ENCODE results near the gene MYL2.

DNA sequence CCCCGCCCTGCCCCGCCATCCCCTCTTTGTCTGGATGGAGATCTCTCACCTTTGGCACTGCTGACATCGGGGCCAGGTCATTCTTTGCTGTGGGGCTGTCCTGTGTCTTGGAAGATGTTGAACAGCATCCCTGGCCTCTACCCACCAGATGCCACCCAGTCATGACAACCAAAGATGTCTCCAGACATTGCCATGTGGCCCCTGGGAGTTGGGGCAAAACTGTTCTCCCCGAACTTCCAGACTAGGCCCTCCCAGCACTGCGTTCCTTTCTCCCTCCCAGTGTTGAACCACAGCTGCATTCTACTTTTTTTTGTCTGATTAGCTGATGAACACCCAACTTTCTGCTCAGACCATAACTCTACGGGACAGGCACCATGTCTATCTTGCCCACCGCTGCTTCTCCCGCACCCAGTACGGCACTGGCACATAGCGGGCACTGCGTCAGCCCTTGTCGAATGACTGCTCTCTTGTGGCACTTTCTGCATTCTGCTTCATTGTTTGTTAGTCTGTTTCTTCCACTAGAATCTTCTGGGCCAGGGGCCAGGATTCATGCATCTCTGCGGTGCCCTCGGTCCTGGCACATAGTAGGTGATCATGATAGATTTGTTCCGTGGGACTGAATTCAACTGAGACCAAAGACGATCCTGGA lies 13.1 kb upstream of the MYL2 start:
- TF ChIP-seq CTCF (IDR thresholded peaks at IDR 0.05), result no peak
- TF ChIP-seq EP300 (IDR thresholded peaks at IDR 0.05), result no peak
- TF ChIP-seq POLR2AphosphoS5 (IDR thresholded peaks at IDR 0.05), result no peak
